ENCODE results near the gene SOX14.

Gene SOX14

DNA sequence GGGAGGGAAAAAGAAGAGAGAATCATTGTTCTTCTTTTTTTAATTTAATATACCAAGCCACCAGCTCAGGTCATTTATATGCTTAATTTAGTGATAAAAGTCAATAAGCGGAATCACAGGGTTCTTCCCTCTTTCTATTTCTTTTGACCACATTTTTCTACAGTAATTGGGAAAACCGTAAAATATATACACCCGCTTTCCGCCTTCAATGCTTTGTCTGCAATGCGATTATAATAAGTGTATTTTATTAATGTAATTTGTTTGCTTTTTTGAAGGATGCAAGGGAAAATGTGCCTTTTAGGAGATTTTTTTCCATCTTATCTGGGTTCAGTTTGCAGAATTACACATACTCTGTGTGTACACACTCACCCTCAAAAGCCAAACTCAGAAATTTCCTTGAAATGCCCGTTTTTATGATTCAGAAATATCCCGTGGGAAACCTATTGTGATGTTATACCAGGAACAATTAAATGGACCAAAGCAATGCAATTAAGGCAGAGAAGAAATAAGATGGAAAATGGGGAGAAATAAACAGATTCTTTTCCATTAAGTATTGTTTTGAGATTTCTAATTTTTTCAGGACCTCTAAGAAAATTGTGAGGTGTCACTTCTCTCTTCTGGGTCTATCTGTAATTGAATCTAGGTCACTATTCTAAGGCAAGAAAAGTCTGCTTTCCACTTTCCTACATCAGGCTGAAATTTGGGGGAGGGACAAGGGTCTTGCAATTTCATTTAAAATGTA, 8.3 kb downstream of the SOX14 start:
- CTCF ChIA-PET: no interaction called here
- Mint-ChIP-seq H3K27me3 (peaks cover 64% of the 10 kb centered on the region), H3K4me3 (no peak overlapping the region), H3K27ac (no peak overlapping the region), H3K36me3 (peaks cover 9% of the 10 kb centered on the region), H3K4me1 (peaks cover 10% of the 10 kb centered on the region), H3K9me3 (no peaks in the 10 kb centered on the region)
- DNase-seq: no peak

DNA sequence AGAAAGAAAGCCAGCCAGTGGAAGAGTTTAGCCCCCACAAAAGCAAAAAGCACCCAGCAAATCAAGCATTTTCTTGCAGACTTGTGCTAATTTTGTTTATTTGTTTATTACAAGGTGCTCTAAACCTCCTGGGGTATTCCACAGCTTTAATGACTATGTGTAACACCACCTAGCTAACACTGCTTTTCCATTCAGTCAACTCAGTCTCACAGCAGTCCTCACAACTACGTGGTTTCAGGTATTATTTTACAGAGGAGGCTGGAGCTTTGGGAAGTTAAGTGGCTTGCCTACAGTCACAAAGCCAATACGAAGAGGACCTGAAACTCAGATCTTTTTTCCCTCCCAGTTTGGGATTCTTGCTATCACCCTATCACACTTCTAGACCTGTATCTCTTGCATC, 14.8 kb downstream of the SOX14 start:
- H3K36me3 Mint-ChIP-seq: no peaks in the 10 kb centered on the region
- H3K4me1 Mint-ChIP-seq: no peaks in the 10 kb centered on the region
- DNase-seq: no peak
- no peak overlapping the region for H3K4me3 Mint-ChIP-seq
- CTCF ChIA-PET: no interaction called here
- H3K9me3 Mint-ChIP-seq: no peaks in the 10 kb centered on the region
- no peak overlapping the region for H3K27ac Mint-ChIP-seq
- H3K27me3 Mint-ChIP-seq: peaks cover 12% of the 10 kb centered on the region

DNA sequence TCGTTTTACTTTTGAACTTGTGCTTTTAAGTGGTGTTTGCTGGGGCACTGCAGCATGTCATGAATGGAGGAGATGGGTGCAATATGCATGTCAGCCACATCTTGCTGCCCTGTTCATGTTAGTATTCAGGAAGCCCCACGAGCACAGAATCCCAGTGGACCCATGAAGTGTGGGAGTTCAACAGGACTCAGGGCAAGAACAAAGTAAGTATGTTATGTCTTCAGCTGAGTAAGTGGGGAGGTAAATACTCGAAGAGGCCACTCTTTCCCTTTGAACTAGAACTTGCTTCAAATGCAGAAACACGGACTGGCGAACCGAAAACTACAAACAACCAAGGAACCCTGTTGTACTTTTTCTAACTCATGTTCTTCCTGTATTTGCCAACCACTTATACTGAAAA, 23.4 kb downstream of the SOX14 start:
- Mint-ChIP-seq H3K36me3 (no peaks in the 10 kb centered on the region), H3K27me3 (peaks cover 20% of the 10 kb centered on the region), H3K27ac (no peak overlapping the region), H3K4me1 (no peaks in the 10 kb centered on the region), H3K9me3 (no peaks in the 10 kb centered on the region), H3K4me3 (no peak overlapping the region)
- DNase-seq: no peak
- CTCF ChIA-PET: no interaction called here

DNA sequence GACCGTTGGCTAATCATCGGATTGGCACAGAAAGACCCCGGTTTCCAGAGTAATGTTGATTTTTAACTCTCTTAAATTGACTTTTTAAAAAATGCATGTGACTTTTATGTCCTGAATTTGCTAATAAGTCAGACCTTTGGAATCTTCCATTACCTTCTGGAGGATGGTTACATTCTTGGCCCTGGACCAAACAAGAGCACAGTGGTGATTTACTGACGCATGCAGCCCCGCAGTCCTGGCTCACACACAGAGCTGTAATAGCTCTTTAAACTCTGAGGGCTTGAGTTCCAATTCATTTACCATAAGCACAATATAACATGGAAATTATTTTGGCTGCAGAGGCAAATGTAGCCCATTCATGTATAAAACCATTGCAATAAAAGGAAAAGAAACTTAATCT, 25.1 kb downstream of the SOX14 start:
- no peaks in the 10 kb centered on the region for H3K4me1 Mint-ChIP-seq
- peaks cover 20% of the 10 kb centered on the region for H3K27me3 Mint-ChIP-seq
- H3K4me3 Mint-ChIP-seq: no peak overlapping the region
- H3K27ac Mint-ChIP-seq: no peak overlapping the region
- H3K36me3 Mint-ChIP-seq: no peaks in the 10 kb centered on the region
- CTCF ChIA-PET: no interaction called here
- no peak for DNase-seq
- no peaks in the 10 kb centered on the region for H3K9me3 Mint-ChIP-seq

DNA sequence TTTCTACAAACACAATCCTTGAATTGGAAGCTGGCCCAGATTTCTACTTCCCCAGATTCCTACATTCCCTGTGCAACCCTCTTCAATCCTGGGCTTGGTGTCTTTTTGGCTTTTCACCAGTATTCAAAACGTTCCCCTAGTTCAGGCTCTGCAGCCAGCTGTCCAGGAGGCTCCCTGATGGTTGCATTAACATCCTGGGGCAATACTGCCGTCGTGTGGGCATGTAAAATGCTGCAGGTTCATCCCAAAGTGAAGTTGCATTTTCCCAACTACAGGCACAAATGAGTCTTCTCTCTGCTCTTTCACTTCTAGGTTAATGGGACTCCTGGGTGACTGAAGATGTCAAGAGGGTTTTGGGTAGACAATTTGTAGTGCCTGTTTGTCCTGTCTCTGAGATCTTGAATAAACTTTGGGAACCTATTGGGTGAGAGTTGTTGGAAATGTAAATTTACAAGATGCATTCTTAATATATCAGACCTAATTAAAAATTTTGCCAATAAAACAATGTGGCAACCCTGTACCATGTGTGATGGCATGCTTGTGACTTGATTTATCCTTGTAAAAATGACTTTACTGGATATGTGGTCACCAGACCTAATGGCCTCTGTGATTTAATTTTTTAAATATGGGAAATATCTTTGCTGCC, 28.6 kb downstream of the SOX14 start:
- Mint-ChIP-seq H3K27me3 (peaks cover 5% of the 10 kb centered on the region), H3K4me3 (no peak overlapping the region), H3K9me3 (no peaks in the 10 kb centered on the region), H3K36me3 (no peaks in the 10 kb centered on the region), H3K4me1 (no peaks in the 10 kb centered on the region), H3K27ac (no peak overlapping the region)
- DNase-seq: peak; percentile 23
- CTCF ChIA-PET: interaction anchor here (0.6 kb wide), 1 partner anchor 1604 kb away, joined by 3 read pairs; no protein-coding TSS in a partner anchor

DNA sequence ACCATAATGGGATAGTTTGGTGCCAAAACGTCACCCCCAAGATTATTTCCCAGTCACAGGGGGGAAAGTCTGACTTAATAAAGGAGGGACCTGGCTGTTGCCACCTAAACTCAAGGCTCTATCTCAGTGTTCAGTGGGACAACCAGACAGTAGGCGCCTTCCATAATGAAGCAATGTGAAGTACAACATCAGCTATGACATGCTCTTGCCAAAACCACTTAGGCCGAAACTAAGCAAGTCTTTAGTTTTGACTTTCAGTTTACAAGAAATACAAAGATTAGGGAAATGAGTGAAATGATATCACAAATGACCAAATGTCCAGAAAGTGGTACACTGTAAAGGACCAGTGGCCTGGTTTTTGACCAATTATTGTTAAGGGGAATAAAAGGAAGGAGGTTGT, 32.9 kb downstream of the SOX14 start:
- H3K4me3 Mint-ChIP-seq: no peak overlapping the region
- no peaks in the 10 kb centered on the region for H3K4me1 Mint-ChIP-seq
- H3K9me3 Mint-ChIP-seq: no peaks in the 10 kb centered on the region
- CTCF ChIA-PET: no interaction called here
- no peaks in the 10 kb centered on the region for H3K36me3 Mint-ChIP-seq
- H3K27me3 Mint-ChIP-seq: peaks cover 5% of the 10 kb centered on the region
- H3K27ac Mint-ChIP-seq: no peak overlapping the region
- DNase-seq: no peak

DNA sequence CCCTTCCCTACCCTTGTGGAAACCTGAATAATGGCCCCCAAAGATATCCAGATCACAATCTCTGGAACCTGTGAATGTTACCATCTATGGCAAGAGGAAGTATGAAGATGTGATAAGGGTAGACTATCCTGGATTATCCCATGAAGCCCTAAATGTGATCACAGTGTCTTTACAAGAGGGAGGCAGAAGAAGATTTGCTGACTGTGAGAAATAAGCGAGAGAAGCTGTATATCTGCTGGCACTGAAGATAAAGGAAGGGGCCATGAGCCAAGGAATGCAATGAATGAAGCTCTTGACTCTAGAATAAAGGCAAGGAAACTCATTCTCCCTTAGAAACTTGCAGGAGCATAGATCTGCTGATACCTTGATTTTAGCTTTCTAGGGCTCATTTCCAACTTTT, 39.1 kb downstream of the SOX14 start:
- CTCF ChIA-PET: no interaction called here
- no peaks in the 10 kb centered on the region for H3K4me1 Mint-ChIP-seq

DNA sequence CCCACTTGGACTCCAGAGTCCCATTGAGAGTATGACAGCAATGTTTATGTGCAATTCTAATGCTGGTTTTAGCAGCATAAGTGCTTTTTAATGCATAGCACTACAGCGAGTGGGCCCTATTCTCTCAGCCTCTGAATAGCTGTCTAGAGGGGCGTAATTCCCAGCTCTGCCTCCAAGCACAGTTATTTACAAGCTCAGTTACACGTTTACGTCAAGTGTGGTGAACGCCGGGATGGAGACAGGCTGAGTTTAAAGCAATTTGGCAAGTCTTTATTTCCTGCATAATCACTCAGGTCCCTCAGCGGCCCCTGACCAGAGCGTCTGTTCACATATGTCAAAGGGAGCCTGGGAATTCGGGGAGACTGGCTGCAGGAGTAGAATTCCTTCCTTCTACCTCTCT, 43.9 kb downstream of the SOX14 start:
- Mint-ChIP-seq H3K36me3 (no peaks in the 10 kb centered on the region), H3K4me3 (no peak overlapping the region), H3K4me1 (no peaks in the 10 kb centered on the region), H3K9me3 (no peaks in the 10 kb centered on the region), H3K27me3 (no peaks in the 10 kb centered on the region), H3K27ac (no peak overlapping the region)
- no peak for DNase-seq
- CTCF ChIA-PET: no interaction called here

More for the DNA sequence above, 39.1 kb downstream of the SOX14 start:
- no peaks in the 10 kb centered on the region for H3K27me3 Mint-ChIP-seq
- no peaks in the 10 kb centered on the region for H3K9me3 Mint-ChIP-seq
- H3K27ac Mint-ChIP-seq: no peak overlapping the region
- no peak overlapping the region for H3K4me3 Mint-ChIP-seq
- no peaks in the 10 kb centered on the region for H3K36me3 Mint-ChIP-seq
- no peak for DNase-seq

DNA sequence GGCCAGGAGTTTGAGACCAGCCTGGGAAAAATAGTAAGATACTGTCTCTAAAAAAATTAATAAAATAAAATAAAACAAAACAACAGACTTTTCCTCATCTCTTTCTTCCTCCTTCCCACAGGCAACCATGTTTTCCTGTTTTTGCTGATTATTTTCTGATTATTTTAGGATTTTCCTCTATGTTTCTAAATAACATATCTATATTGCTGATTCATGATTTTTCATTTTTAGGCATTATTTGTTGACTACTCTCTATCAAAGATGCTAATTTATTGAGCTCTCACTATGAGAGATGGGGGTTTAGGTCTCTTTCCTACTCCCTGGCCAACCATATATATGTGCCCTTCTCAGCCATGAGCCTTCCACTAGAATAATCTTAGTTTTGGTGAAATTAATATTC, 45.4 kb downstream of the SOX14 start:
- DNase-seq: no peak
- no peaks in the 10 kb centered on the region for H3K9me3 Mint-ChIP-seq
- no peaks in the 10 kb centered on the region for H3K4me1 Mint-ChIP-seq
- CTCF ChIA-PET: no interaction called here
- no peaks in the 10 kb centered on the region for H3K36me3 Mint-ChIP-seq
- no peak overlapping the region for H3K4me3 Mint-ChIP-seq
- no peaks in the 10 kb centered on the region for H3K27me3 Mint-ChIP-seq
- H3K27ac Mint-ChIP-seq: no peak overlapping the region

DNA sequence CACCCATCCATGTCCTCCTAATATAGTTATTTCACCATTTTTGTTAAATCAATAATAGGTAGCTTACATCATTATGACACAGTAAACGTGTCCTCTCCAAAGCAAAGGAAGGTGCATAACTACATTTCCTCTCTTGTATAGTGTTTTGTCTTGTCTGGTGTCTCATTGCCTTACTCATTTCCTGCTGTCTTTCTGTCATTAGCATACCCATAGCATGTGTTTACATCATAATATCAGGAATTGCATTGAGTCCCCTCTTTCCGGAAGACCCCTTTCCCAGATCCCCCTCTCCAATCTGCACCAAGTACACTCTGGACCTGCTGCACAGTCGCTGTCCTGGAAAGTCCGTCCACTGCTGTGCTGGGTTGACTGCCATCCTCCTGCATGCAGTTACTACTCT, 47.9 kb downstream of the SOX14 start:
- CTCF ChIA-PET: no interaction called here
- Mint-ChIP-seq H3K27ac (no peak overlapping the region), H3K4me3 (no peak overlapping the region), H3K27me3 (no peaks in the 10 kb centered on the region), H3K9me3 (no peaks in the 10 kb centered on the region), H3K4me1 (no peaks in the 10 kb centered on the region), H3K36me3 (no peaks in the 10 kb centered on the region)
- DNase-seq: no peak

DNA sequence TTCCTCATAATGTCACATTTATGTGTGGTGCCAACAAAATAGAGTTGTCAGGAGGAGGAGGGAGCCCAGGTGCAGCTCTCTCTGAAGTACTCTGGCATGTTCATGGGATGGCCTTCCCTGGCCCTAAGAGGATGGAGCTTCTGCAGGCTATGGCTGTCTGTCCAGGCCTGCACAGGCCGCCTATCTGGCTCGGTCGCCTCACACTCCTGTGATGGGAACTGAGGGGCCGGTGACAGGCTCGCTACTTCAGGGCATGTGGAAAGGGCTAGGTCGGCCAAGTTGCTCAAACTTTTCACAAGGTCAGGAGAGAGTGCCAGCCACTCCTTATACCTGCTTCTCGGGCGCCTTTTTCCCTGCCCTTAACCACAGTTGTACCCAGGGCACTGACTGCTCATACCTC, 51.1 kb downstream of the SOX14 start:
- Mint-ChIP-seq H3K9me3 (no peaks in the 10 kb centered on the region), H3K4me3 (no peak overlapping the region), H3K27ac (no peak overlapping the region), H3K27me3 (no peaks in the 10 kb centered on the region), H3K4me1 (no peaks in the 10 kb centered on the region), H3K36me3 (no peaks in the 10 kb centered on the region)
- CTCF ChIA-PET: no interaction called here
- DNase-seq: no peak
